Left lung (tissue), 10 donors: ENCODE results near the gene ATP6V0A1. TPM values are rescaled to one million over a fixed set of nuclear protein-coding genes. Genes with fewer than 3 reads are reported as not detected.

Source experiments
- ATAC-seq: fragments of 200-7000 bp; cut with Tn5 transposase; one replicate; pipeline ENCODE4 v1.9.1; 2020; ENCODE audit warnings: moderate library complexity
- DNase-seq, 4 donors: peaks; one replicate each; pipeline ENCODE4 v3.0.0-alpha.2; 2013 to 2020
- H3K27ac ChIP-seq, 2 donors: fragments of 200-600 bp; sonication (generic) in 1 of 2; one replicate each; pipeline versions ENCODE4 v1.5.0 to v1.8.0; 2020 to 2021
- H3K27me3 ChIP-seq, 2 donors: fragments of 200-600 bp; sonication (generic) in 1 of 2; one replicate each; pipeline versions ENCODE4 v1.5.0 to v1.8.0; 2020 to 2021
- H3K36me3 ChIP-seq, 2 donors: fragments of 200-600 bp; sonication (generic) in 1 of 2; one replicate each; pipeline versions ENCODE4 v1.5.0 to v1.8.0; 2020 to 2021
- H3K4me1 ChIP-seq, 2 donors: fragments of 200-600 bp; one replicate each; pipeline ENCODE4 v1.8.0; 2021
- H3K4me3 ChIP-seq, 2 donors: fragments of 200-600 bp; sonication (generic) in 1 of 2; one replicate each; pipeline versions ENCODE4 v1.5.0 to v1.8.0; 2020 to 2021; ENCODE audit warnings: mild to moderate bottlenecking in 1 of 2
- H3K9me3 ChIP-seq, 2 donors: fragments of 200-600 bp; sonication (generic) in 1 of 2; one replicate each; pipeline versions ENCODE4 v1.5.0 to v1.8.0; 2020 to 2021
- intact Hi-C, 2 donors: fragments of 100-400 bp; cut with DNase I; formaldehyde crosslinking; loops; one replicate each; pipeline versions ENCODE4 v1.11.2 to v1.14.2; 2022
- polyA plus RNA-seq, 6 donors: library from polyadenylated mRNA; unstranded; fragments of 120-200 nt; gene quantifications; one replicate each; pipeline ENCODE4 v1.2.1, GENCODE V29; 2013; ENCODE audit not compliant: insufficient read length in 6 of 6
- total RNA-seq, 2 donors: library from RNA; stranded (reverse); fragmentation: NEBNext Ultra II Directional; extraction: Animal tissue kit (Norgen Biotek cat#: 25700); gene quantifications; one replicate each; pipeline ENCODE4 v1.2.1, GENCODE V29; 2021
- TF ChIP-seq, protein P1 (sequence below), 2 donors: fragments of 200-600 bp; sonication (generic) in 1 of 2; IDR thresholded peaks; one replicate each; pipeline versions ENCODE4 v1.5.0 to v1.8.0; 2021; ENCODE audit warnings: antibody characterized with exemption in 2 of 2
- donor health status: DM: no; HTN: yes; CAD: no.
- donor health status: DM: no; HTN: no; CAD: no.

The ATP6V0A1 gene
- total and polyA plus RNA-seq, 8 donors = 46.1 to 103 (median 57.3) TPM

DNA sequence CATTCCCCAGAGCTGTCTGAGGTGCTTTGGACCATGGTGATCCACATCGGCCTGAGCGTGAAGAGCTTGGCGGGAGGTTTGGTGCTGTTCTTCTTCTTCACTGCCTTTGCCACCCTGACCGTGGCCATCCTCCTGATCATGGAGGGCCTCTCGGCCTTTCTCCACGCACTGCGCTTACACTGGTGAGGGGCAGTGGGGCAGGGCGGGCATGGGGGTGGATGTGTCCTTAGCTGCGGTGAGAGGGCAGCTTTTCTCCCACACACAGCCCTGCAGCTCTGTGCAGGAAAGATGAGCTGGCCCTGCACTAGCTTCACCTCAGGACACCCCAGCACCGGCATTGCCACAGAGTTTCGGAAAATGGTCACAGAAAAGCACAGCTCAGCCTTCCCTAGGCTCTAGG lies 55.6 kb downstream of the ATP6V0A1 start:
- H3K27ac ChIP-seq = no peak overlapping the region
- H3K27me3 ChIP-seq = no peaks in the 10 kb centered on the region
- TF ChIP-seq, protein P1, sequence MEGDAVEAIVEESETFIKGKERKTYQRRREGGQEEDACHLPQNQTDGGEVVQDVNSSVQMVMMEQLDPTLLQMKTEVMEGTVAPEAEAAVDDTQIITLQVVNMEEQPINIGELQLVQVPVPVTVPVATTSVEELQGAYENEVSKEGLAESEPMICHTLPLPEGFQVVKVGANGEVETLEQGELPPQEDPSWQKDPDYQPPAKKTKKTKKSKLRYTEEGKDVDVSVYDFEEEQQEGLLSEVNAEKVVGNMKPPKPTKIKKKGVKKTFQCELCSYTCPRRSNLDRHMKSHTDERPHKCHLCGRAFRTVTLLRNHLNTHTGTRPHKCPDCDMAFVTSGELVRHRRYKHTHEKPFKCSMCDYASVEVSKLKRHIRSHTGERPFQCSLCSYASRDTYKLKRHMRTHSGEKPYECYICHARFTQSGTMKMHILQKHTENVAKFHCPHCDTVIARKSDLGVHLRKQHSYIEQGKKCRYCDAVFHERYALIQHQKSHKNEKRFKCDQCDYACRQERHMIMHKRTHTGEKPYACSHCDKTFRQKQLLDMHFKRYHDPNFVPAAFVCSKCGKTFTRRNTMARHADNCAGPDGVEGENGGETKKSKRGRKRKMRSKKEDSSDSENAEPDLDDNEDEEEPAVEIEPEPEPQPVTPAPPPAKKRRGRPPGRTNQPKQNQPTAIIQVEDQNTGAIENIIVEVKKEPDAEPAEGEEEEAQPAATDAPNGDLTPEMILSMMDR (IDR thresholded peaks at IDR 0.05) = no peak
- intact Hi-C loops = no loop called here
- DNase-seq (no peak), ATAC-seq (no peak)
- no peaks in the 10 kb centered on the region for H3K9me3 ChIP-seq
- peaks cover 0 to 78% of the 10 kb centered on the region in 2 donors for H3K36me3 ChIP-seq
- no peak overlapping the region for H3K4me3 ChIP-seq
- H3K4me1 ChIP-seq = peaks cover 25% of the 10 kb centered on the region in 2 donors

DNA sequence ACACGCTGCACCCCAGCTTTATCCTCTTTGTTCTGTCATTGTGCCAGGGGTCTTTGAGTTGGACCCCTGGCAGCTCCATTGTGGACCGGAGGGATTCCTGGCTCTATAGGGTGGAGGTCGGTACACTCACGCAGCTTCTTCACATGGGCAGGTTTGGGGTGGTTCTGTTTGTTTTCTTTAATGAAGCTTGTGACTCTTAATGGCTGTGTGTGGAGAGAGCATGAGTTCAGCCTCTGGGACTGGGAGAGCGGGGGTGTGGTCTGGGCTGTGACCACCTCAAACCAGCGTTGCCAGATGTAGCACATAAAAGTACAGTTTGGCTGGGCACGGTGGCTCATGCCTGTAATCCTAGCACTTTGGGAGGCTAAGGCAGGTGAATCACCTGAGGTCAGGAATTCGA lies 56.2 kb downstream of the ATP6V0A1 start:
- H3K4me1 ChIP-seq = peaks cover 31% of the 10 kb centered on the region in 2 donors
- TF ChIP-seq, protein P1 (IDR thresholded peaks at IDR 0.05) = no peak
- H3K9me3 ChIP-seq = no peaks in the 10 kb centered on the region
- peaks cover 0 to 72% of the 10 kb centered on the region in 2 donors for H3K36me3 ChIP-seq
- intact Hi-C loops = loop anchor here in 1 of 2 donors (5.0 kb wide), 1 partner anchor 93 kb away; the partner anchor contains the start of gene CAVIN1
- no peak for ATAC-seq
- no peak overlapping the region for H3K4me3 ChIP-seq
- no peak overlapping the region for H3K27ac ChIP-seq
- no peak for DNase-seq
- no peaks in the 10 kb centered on the region for H3K27me3 ChIP-seq

DNA sequence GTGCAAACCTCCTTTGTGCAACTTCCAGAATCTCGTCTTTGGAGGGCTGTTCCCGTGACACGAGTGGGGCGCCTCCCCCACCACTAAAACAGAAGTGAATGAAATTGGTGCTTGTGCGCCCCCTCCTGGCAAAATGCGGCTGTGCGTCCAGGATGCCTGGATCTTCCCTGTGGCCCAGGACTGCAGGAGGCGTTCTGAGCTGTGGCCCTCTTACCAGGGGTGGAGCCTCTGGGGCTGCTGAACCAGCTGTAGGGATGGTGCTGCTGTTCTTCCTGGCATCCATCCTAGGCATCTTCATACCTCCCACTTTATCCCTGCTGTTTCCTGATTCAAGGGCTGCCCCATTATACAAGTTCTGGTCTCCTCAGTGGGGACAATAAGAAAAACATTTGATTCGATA lies 58.8 kb downstream of the ATP6V0A1 start:
- peak; percentile 24 to 93 (median 78) for DNase-seq
- no peak overlapping the region for H3K4me3 ChIP-seq
- TF ChIP-seq, protein P1 (IDR thresholded peaks at IDR 0.05) = peak; percentile 90 to 97
- peak overlapping the region; percentile 83 to 93 for H3K27ac ChIP-seq
- H3K27me3 ChIP-seq = no peaks in the 10 kb centered on the region
- H3K4me1 ChIP-seq = peaks cover 54 to 58% of the 10 kb centered on the region in 2 donors
- no peaks in the 10 kb centered on the region for H3K9me3 ChIP-seq
- peak; percentile 78 for ATAC-seq
- H3K36me3 ChIP-seq = peaks cover 0 to 65% of the 10 kb centered on the region in 2 donors
- intact Hi-C loops = loop anchor here in 1 of 2 donors (5.0 kb wide), 1 partner anchor 95 kb away; the partner anchor contains the start of gene CAVIN1

DNA sequence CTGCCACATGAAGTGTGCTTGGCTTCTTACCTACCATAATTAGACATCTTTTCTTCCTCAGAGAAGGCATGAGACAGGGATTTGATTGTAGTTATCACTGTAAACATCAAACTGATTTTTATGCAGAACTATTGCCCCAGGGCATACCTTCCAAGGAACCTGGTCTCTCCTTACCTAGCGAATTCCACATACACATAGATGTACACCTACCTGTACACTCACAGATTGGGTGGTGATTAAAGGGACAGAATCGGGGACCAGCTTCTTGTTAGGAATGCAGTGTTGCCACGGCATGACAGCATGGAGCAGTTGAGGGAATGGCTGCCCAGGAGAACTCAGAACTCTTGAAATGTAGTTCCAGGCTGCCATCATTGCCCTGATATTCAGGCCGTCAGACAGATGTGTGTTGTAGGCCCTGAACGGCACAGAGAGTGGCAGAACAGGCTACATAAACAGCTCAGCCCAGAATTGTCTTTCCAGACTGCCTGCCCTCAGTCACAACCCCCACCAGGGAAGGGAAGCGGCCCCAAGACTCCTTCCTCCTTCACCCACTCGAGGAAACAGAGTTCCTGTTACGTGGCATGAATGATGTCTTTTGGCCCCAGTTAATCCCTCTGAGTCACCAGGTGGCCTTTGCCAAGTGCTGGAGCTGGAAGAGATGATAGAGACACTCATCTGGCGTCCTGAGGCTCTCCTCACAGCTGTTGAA lies 59.5 kb downstream of the ATP6V0A1 start:
- TF ChIP-seq, protein P1 (IDR thresholded peaks at IDR 0.05) = no peak
- Histone ChIP-seq H3K27me3 (no peaks in the 10 kb centered on the region), H3K36me3 (peaks cover 0 to 65% of the 10 kb centered on the region in 2 donors), H3K9me3 (no peaks in the 10 kb centered on the region), H3K4me1 (peaks cover 54 to 65% of the 10 kb centered on the region in 2 donors), H3K27ac (peak overlapping the region; percentile 83 to 93), H3K4me3 (no peak overlapping the region)
- ATAC-seq (peak; percentile 61), DNase-seq (peak in 3 of 4 donors; percentile 42 to 81 (median 67))
- intact Hi-C loops = loop anchor here in 1 of 2 donors (5.0 kb wide), 1 partner anchor 96 kb away; the partner anchor contains the start of gene CAVIN1
